ENCODE data around the gene DDX42. TPM values are rescaled to one million over a fixed set of nuclear protein-coding genes. Genes with fewer than 3 reads are reported as not detected.

Gene DDX42
- total and polyA plus RNA-seq, 3 donors from 2014 or later, result 124 to 203 (median 173) TPM

GRCh38 chr17:63834431-63835166, 60.6 kb downstream of the DDX42 start:
- intact Hi-C loops (cut with DNase I; ENCODE audit: low total_unique reads), result no loop called here
- H3K27me3 ChIP-seq, result no peaks in the 10 kb centered on the region
- WGBS, 2 donors, result 45 to 46% methylated on average over 7 to 13 of the region's 13 CpGs
- no peaks in the 10 kb centered on the region for H3K9me3 ChIP-seq
- no peaks in the 10 kb centered on the region for H3K36me3 ChIP-seq (ENCODE audit: low read depth, missing control alignments)
- peaks cover 23% of the 10 kb centered on the region for H3K4me1 ChIP-seq
- TF ChIP-seq, protein P1, sequence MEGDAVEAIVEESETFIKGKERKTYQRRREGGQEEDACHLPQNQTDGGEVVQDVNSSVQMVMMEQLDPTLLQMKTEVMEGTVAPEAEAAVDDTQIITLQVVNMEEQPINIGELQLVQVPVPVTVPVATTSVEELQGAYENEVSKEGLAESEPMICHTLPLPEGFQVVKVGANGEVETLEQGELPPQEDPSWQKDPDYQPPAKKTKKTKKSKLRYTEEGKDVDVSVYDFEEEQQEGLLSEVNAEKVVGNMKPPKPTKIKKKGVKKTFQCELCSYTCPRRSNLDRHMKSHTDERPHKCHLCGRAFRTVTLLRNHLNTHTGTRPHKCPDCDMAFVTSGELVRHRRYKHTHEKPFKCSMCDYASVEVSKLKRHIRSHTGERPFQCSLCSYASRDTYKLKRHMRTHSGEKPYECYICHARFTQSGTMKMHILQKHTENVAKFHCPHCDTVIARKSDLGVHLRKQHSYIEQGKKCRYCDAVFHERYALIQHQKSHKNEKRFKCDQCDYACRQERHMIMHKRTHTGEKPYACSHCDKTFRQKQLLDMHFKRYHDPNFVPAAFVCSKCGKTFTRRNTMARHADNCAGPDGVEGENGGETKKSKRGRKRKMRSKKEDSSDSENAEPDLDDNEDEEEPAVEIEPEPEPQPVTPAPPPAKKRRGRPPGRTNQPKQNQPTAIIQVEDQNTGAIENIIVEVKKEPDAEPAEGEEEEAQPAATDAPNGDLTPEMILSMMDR (IDR thresholded peaks at IDR 0.05), result peak; percentile 16 to 37 (median 33)
- TF ChIP-seq POLR2A (IDR thresholded peaks at IDR 0.05), result no peak
- no peak overlapping the region for H3K27ac ChIP-seq
- peak; percentile 80 for DNase-seq
- H3K4me3 ChIP-seq, result no peak overlapping the region

DNA sequence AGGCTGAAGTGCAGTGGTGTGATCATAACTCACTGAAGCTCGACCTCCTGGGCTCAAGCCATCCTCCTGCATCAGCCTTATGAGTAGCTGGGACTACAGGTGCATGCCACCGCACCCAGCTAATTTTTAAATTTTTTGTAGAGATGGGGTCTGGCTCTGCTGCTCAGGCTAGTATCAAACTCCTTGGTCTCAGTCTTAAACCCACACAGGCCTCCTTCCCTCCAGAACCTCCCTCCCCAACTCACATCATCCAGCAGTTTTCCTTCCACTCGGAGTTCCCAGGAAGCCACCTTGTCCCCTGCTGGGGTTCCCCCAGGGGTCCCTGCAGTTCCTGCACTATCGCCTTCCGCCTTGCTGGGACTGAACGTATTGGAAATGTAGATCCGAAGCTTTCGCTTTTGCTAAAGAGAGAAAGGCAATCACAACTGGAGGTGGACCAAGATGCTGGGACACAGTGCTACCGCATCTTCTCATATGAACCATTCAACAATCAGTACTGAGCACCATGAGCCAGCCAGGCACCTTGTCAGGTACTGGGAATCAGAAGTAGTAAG, 61.3 kb downstream of the DDX42 start:
- DNase-seq, result no peak
- no peaks in the 10 kb centered on the region for H3K27me3 ChIP-seq
- H3K4me3 ChIP-seq, result no peak overlapping the region
- no peaks in the 10 kb centered on the region for H3K36me3 ChIP-seq (ENCODE audit: low read depth, missing control alignments)
- intact Hi-C loops (cut with DNase I; ENCODE audit: low total_unique reads), result no loop called here
- TF ChIP-seq, protein P1 (IDR thresholded peaks at IDR 0.05), result no peak
- TF ChIP-seq POLR2A (IDR thresholded peaks at IDR 0.05), result no peak
- H3K9me3 ChIP-seq, result no peaks in the 10 kb centered on the region
- WGBS, 2 donors, result 90% methylated on average over 9 of the region's 9 CpGs
- peaks cover 30% of the 10 kb centered on the region for H3K4me1 ChIP-seq
- H3K27ac ChIP-seq, result no peak overlapping the region

DNA sequence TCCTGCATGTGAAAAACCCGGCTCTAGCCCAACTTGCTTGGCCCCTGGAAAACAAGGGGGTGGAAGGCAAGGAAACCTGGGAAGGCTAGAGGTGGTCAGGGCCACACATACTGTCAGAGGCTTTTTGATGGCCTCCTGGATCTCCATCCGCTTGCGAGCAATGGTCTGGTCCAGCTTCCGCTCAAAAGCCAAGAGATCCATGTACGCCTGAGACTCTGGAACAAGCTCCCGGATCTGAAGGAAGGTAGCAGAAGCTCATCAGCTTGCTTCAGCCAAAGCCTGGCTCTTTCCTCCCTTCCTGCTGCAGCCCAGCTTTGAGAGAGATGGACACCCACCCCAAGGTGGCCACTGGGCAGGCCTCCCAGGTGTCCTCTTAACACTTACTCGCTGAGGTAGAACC, 62.8 kb downstream of the DDX42 start:
- TF ChIP-seq, protein P1 (IDR thresholded peaks at IDR 0.05), result no peak
- no peak for TF ChIP-seq POLR2A (IDR thresholded peaks at IDR 0.05)
- no peaks in the 10 kb centered on the region for H3K9me3 ChIP-seq
- H3K27me3 ChIP-seq, result no peaks in the 10 kb centered on the region
- H3K4me1 ChIP-seq, result peaks cover 43% of the 10 kb centered on the region
- WGBS, 2 donors, result 91 to 98% methylated on average over 7 of the region's 7 CpGs
- H3K36me3 ChIP-seq (ENCODE audit: low read depth, missing control alignments), result no peaks in the 10 kb centered on the region
- peak overlapping the region in 1 of 2 donors; percentile 97 for H3K27ac ChIP-seq
- H3K4me3 ChIP-seq, result no peak overlapping the region
- no peak for DNase-seq
- intact Hi-C loops (cut with DNase I; ENCODE audit: low total_unique reads), result no loop called here

GRCh38 chr17:63837480-63837879, 63.5 kb downstream of the DDX42 start:
- Histone ChIP-seq H3K36me3 (ENCODE audit: low read depth, missing control alignments) (no peaks in the 10 kb centered on the region), H3K27ac (peak overlapping the region; percentile 69 to 97), H3K9me3 (no peaks in the 10 kb centered on the region), H3K4me3 (no peak overlapping the region), H3K4me1 (peaks cover 43% of the 10 kb centered on the region), H3K27me3 (no peaks in the 10 kb centered on the region)
- 85 to 86% methylated on average over 4 to 12 of the region's 12 CpGs for WGBS, 2 donors
- intact Hi-C loops (cut with DNase I; ENCODE audit: low total_unique reads), result no loop called here
- TF ChIP-seq, protein P1 (IDR thresholded peaks at IDR 0.05), result no peak
- no peak for TF ChIP-seq POLR2A (IDR thresholded peaks at IDR 0.05)
- DNase-seq, result no peak

Measured in testis (tissue), 3 donors.